ENCODE data around the gene SLC44A3.

Gene SLC44A3

GRCh38 chr1:94859174-94859573, 39.0 kb downstream of the SLC44A3 start:
- POLR2A ChIA-PET, result no interaction called here
- Histone ChIP-seq H3K4me1 (ENCODE audit: control insufficient read depth, insufficient read depth, low read length) (peaks cover 10% of the 10 kb centered on the region), H3K27ac (ENCODE audit: extremely low read depth, low read depth, low read length) (no peak overlapping the region), H3K36me3 (ENCODE audit: control insufficient read depth in 2 of 2, insufficient read depth in 1 of 2, low read length in 2 of 2) (no peaks in the 10 kb centered on the region), H3K4me3 (ENCODE audit: low read depth, low read length) (no peak overlapping the region), H3K9me3 (ENCODE audit: control insufficient read depth, insufficient read depth, low read depth, low read length) (no peaks in the 10 kb centered on the region)
- CTCF ChIA-PET, result interaction anchor here (0.5 to 1.4 kb wide), 3 partner anchors 53 to 184 kb away, joined by 3 to 7 read pairs (median 3); no protein-coding TSS in a partner anchor
- TF ChIP-seq ZNF621 (tag by site-specific recombination; IDR thresholded peaks at IDR 0.05), result no peak
- TF ChIP-seq ZNF837 (tag by site-specific recombination; IDR thresholded peaks at IDR 0.05), result no peak
- no peak for TF ChIP-seq ZNF394 (tag by site-specific recombination; IDR thresholded peaks at IDR 0.05; ENCODE audit: borderline replicate concordance)
- no peak for TF ChIP-seq KLF9 (tag by site-specific recombination; IDR thresholded peaks at IDR 0.05; ENCODE audit: low read depth)
- TF ChIP-seq SETDB1 (IDR thresholded peaks at IDR 0.05; ENCODE audit: insufficient read length, low read length), result no peak
- TF ChIP-seq GLIS1 (tag by site-specific recombination; IDR thresholded peaks at IDR 0.05), result no peak
- TF ChIP-seq SP7 (tag by site-specific recombination; IDR thresholded peaks at IDR 0.05), result no peak
- no peak for TF ChIP-seq KLF17 (tag by site-specific recombination; IDR thresholded peaks at IDR 0.05)
- no peak for TF ChIP-seq BCL11A (tag by site-specific recombination; IDR thresholded peaks at IDR 0.05; ENCODE audit: low read depth)
- TF ChIP-seq WT1 (tag by site-specific recombination; IDR thresholded peaks at IDR 0.05), result no peak
- TF ChIP-seq ZNF423 (tag by site-specific recombination; IDR thresholded peaks at IDR 0.05), result no peak
- TF ChIP-seq ZNF140 (tag by site-specific recombination; IDR thresholded peaks at IDR 0.05), result no peak
- no peak for TF ChIP-seq ZNF843 (tag by site-specific recombination; IDR thresholded peaks at IDR 0.05)

GRCh38 chr1:94862718-94863117, 42.6 kb downstream of the SLC44A3 start:
- H3K4me1 ChIP-seq (ENCODE audit: control insufficient read depth, insufficient read depth, low read length), result peaks cover 12% of the 10 kb centered on the region
- POLR2A ChIA-PET, result no interaction called here
- no peak overlapping the region for H3K27ac ChIP-seq (ENCODE audit: extremely low read depth, low read depth, low read length)

More at GRCh38 chr1:94862718-94863117, 42.6 kb downstream of the SLC44A3 start:
- Histone ChIP-seq H3K4me3 (ENCODE audit: low read depth, low read length) (no peak overlapping the region), H3K9me3 (ENCODE audit: control insufficient read depth, insufficient read depth, low read depth, low read length) (no peaks in the 10 kb centered on the region), H3K36me3 (ENCODE audit: control insufficient read depth in 2 of 2, insufficient read depth in 1 of 2, low read length in 2 of 2) (no peaks in the 10 kb centered on the region)
- TF ChIP-seq ZSCAN16 (tag by site-specific recombination; IDR thresholded peaks at IDR 0.05) (no peak), ZNF510 (tag by site-specific recombination; IDR thresholded peaks at IDR 0.05; ENCODE audit: insufficient replicate concordance) (no peak), ZFHX2 (tag by site-specific recombination; conservative IDR thresholded peaks at IDR 0.05) (no peak), HOXC10 (CRISPR knock-in tag; IDR thresholded peaks at IDR 0.05) (no peak), ZNF2 (tag by site-specific recombination; IDR thresholded peaks at IDR 0.05) (no peak), ZNF121 (tag by site-specific recombination; IDR thresholded peaks at IDR 0.05) (no peak), KLF8 (tag by site-specific recombination; IDR thresholded peaks at IDR 0.05) (no peak), ZIC2 (tag by site-specific recombination; IDR thresholded peaks at IDR 0.05) (no peak), ZFP41 (tag by site-specific recombination; IDR thresholded peaks at IDR 0.05; ENCODE audit: borderline replicate concordance) (no peak), KLF16 (tag by site-specific recombination; IDR thresholded peaks at IDR 0.05) (no peak), ZBTB6 (tag by site-specific recombination; IDR thresholded peaks at IDR 0.05) (no peak), GLIS2 (tag by site-specific recombination; IDR thresholded peaks at IDR 0.05) (no peak), ZBTB48 (tag by site-specific recombination; IDR thresholded peaks at IDR 0.05) (no peak), ZNF704 (tag by site-specific recombination; IDR thresholded peaks at IDR 0.05) (no peak), ZNF174 (tag by site-specific recombination; IDR thresholded peaks at IDR 0.05) (no peak), ZEB2 (tag by site-specific recombination; IDR thresholded peaks at IDR 0.05) (no peak)
- CTCF ChIA-PET, result interaction anchor here (1.0 to 4.2 kb wide), 4 partner anchors 8 to 181 kb away, joined by 3 to 38 read pairs (median 14); no protein-coding TSS in a partner anchor
